Stomach smooth muscle (tissue), 2 donors: ENCODE data around the gene NBEA.

Experiments used
- H3K27ac ChIP-seq: one replicate; pipeline ENCODE4 v1.7.0; 2013; ENCODE audit warnings: mild to moderate bottlenecking, low read length, inconsistent platforms
- H3K27me3 ChIP-seq, 2 donors: one replicate each; pipeline ENCODE4 v1.7.0; 2013; ENCODE audit warnings: low read length in 2 of 2; ENCODE audit not compliant: insufficient read depth in 2 of 2, control insufficient read depth in 1 of 2
- H3K36me3 ChIP-seq, 2 donors: one replicate each; pipeline ENCODE4 v1.7.0; 2013; ENCODE audit warnings: low read length in 2 of 2; ENCODE audit not compliant: control insufficient read depth in 2 of 2, insufficient read depth in 2 of 2
- H3K4me1 ChIP-seq: one replicate; pipeline ENCODE4 v1.7.0; 2013; ENCODE audit warnings: low read length; ENCODE audit not compliant: control insufficient read depth, insufficient read depth
- H3K4me3 ChIP-seq, 2 donors: one replicate each; pipeline ENCODE4 v1.7.0; 2013; ENCODE audit warnings: low read length in 2 of 2
- H3K9ac ChIP-seq, 2 donors: one replicate each; pipeline ENCODE4 v1.7.0; 2013; ENCODE audit warnings: low read length in 2 of 2, mild to moderate bottlenecking in 1 of 2
- H3K9me3 ChIP-seq, 2 donors: one replicate each; pipeline ENCODE4 v1.7.0; 2013; ENCODE audit warnings: low read length in 2 of 2; ENCODE audit not compliant: control insufficient read depth in 2 of 2
- donor health status: healthy.
- donor health status: Pancreatic carcinoma.

NBEA gene

GRCh38 chr13:35702316-35702715, 760.2 kb downstream of the NBEA start:
- Histone ChIP-seq H3K9ac (no peak overlapping the region), H3K27me3 (no peaks in the 10 kb centered on the region), H3K4me3 (no peak overlapping the region), H3K36me3 (no peaks in the 10 kb centered on the region), H3K27ac (no peak overlapping the region), H3K9me3 (no peaks in the 10 kb centered on the region), H3K4me1 (peaks cover 21% of the 10 kb centered on the region)

- Histone ChIP-seq H3K27ac (no peak overlapping the region), H3K36me3 (no peaks in the 10 kb centered on the region), H3K4me1 (peaks cover 21% of the 10 kb centered on the region), H3K4me3 (no peak overlapping the region), H3K9ac (no peak overlapping the region), H3K9me3 (no peaks in the 10 kb centered on the region), H3K27me3 (no peaks in the 10 kb centered on the region)
Measured at GRCh38 chr13:35703061-35703460, 761.0 kb downstream of the NBEA start.

DNA sequence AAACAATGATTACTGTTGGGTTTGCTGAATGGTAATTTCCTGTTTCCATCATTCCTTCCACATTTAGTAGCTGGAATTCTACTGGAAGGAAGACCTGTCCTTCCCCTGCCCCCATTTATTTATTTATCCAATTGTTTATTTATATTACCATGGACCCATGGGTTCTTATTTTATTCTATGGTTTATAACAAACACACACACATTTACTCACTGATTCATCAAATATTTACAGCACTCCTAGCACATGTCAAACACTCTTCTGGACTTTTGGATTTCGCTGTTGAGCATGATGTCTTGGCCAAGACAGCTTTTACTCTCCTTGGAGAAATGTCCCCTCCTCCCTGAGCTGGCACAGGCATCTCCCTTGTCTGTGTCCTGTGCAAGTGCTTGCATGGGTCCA, 762.3 kb downstream of the NBEA start:
- H3K9ac ChIP-seq, result no peak overlapping the region
- no peaks in the 10 kb centered on the region for H3K36me3 ChIP-seq
- H3K4me1 ChIP-seq, result peaks cover 15% of the 10 kb centered on the region
- H3K27ac ChIP-seq, result no peak overlapping the region
- H3K4me3 ChIP-seq, result no peak overlapping the region
- no peaks in the 10 kb centered on the region for H3K9me3 ChIP-seq
- H3K27me3 ChIP-seq, result no peaks in the 10 kb centered on the region

GRCh38 chr13:35706281-35706680, 764.2 kb downstream of the NBEA start:
- H3K27ac ChIP-seq, result no peak overlapping the region
- no peaks in the 10 kb centered on the region for H3K4me1 ChIP-seq
- no peaks in the 10 kb centered on the region for H3K36me3 ChIP-seq
- no peak overlapping the region for H3K9ac ChIP-seq
- no peaks in the 10 kb centered on the region for H3K9me3 ChIP-seq
- H3K4me3 ChIP-seq, result no peak overlapping the region
- H3K27me3 ChIP-seq, result no peaks in the 10 kb centered on the region

GRCh38 chr13:35706721-35707120, 764.7 kb downstream of the NBEA start:
- Histone ChIP-seq H3K27ac (no peak overlapping the region), H3K4me1 (peaks cover under 1% of the 10 kb centered on the region), H3K4me3 (no peak overlapping the region), H3K9me3 (no peaks in the 10 kb centered on the region), H3K27me3 (no peaks in the 10 kb centered on the region), H3K36me3 (no peaks in the 10 kb centered on the region), H3K9ac (no peak overlapping the region)

GRCh38 chr13:35711909-35712308, 769.8 kb downstream of the NBEA start:
- Histone ChIP-seq H3K9ac (no peak overlapping the region), H3K4me3 (no peak overlapping the region), H3K36me3 (no peaks in the 10 kb centered on the region), H3K27ac (no peak overlapping the region), H3K4me1 (peaks cover 34% of the 10 kb centered on the region), H3K27me3 (no peaks in the 10 kb centered on the region), H3K9me3 (no peaks in the 10 kb centered on the region)

DNA sequence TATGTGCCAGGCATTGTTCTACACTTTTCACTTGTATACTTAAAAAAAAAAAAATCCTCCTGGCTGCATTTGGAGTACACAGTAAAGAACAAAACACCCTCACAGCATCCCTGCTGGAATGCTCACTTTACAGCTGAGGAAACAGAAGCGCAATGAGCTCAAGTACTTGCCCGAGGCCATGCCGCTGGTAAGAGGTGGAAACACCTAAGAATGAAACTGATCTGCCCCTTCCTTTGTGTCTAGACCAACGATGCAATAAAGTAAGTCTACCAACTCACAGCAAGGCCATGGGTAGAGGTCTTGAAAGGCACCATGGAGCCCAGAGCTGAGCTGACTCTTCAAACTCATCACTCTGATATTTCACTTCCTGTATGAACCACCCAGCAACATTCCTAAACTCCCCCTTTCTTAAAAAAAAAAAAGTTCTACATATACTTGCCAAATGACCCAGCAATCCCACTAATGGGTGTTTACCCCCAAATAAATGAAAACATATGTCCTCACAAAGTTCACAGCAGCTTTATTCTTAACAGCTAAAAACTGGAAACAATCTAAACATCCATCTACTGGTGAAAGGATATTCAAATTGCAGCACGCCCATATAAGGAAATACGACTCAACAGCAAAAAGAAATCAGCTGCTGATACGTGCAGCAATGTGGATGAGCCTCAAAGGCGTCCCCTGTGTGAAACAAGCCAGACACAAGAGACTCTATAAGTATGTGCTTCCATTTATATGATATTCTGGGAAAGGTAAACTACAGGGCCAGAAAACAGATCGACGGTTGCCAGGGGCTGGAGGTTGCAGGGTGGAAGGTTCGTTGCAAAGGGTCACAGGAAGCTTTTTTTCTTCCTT, 771.1 kb downstream of the NBEA start:
- no peak overlapping the region for H3K9ac ChIP-seq
- no peaks in the 10 kb centered on the region for H3K27me3 ChIP-seq
- H3K27ac ChIP-seq, result no peak overlapping the region
- no peak overlapping the region for H3K4me3 ChIP-seq
- H3K4me1 ChIP-seq, result peaks cover 34% of the 10 kb centered on the region
- H3K36me3 ChIP-seq, result no peaks in the 10 kb centered on the region
- H3K9me3 ChIP-seq, result no peaks in the 10 kb centered on the region

DNA sequence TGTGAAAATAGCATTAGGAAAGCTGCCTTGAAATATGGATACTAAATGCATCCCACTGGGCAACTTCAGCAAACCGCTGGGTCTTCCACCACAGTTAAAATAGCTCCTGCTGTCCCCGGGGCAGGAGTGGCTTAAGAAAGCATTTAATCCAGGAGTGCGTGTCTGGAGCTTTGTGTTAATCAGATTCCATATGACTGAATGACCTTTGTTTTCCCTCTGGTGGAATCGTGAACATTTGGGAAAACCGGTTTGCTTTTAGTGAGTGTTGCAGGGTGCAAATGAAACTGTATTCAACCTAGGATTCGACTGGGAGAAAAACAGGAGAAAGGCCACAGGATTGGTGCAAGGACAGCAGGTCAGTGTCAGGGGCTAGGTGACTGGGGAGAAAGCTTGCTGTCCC, 772.1 kb downstream of the NBEA start:
- Histone ChIP-seq H3K27me3 (no peaks in the 10 kb centered on the region), H3K4me3 (no peak overlapping the region), H3K4me1 (peaks cover 34% of the 10 kb centered on the region), H3K9me3 (no peaks in the 10 kb centered on the region), H3K36me3 (no peaks in the 10 kb centered on the region), H3K27ac (no peak overlapping the region), H3K9ac (no peak overlapping the region)

DNA sequence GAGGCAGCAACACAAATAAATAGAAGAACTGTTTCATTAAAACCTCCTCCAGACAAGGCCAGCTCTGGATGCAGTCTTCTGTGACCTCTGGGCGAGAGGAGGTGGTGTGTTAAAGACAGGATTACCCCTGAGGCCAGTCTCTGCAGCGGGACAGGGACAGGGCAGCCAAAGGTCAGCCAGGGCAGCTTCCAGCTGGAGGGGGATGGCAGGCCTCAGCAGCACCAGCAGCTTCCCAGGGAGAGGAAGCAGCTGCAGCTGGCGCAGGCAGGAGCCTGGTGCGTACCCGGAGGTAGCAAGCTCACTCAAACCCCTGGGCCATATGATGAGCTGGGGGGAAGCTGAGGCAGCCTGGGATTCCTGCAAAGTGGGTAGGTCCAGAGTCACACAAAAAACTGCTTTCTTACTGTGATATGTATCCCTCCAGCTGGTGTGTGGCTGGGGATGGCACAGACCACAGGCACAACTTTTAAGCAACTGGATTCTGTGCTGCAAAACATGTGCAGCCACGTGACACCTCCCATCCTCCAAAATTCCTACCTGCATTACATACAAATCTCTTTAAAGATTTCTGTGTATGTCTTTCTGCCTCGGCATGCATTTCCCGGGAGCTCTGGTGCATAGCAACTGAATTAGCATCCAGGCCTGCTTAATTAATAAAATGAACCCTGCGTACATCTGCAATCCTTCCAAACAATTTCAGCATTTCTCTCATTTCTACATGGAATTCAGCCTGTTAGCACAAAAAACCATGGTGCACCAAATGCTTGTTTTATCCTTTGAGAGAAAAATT, 772.7 kb downstream of the NBEA start:
- Histone ChIP-seq H3K9me3 (no peaks in the 10 kb centered on the region), H3K9ac (no peak overlapping the region), H3K4me3 (no peak overlapping the region), H3K36me3 (no peaks in the 10 kb centered on the region), H3K27me3 (no peaks in the 10 kb centered on the region), H3K4me1 (peaks cover 34% of the 10 kb centered on the region), H3K27ac (no peak overlapping the region)

DNA sequence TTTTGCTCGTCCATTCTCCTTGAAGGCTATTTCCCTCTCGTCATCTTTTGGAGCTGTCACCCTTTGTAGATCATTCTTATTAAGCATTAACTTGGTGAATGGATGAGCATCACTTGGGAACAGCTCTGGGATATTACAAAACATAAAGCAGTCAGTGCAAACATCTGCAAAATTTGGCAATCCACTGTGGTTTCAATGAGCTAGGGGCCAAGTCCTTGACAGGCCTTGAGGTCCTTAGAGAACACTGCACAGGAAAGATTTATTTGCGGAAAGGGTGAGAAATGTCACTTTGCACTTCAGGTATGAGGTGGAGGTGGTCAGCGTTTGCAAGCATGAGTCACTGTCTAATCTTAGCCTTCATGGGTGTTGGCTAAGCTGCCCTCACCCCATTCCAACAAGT, 774.1 kb downstream of the NBEA start:
- no peaks in the 10 kb centered on the region for H3K27me3 ChIP-seq
- H3K4me3 ChIP-seq, result no peak overlapping the region
- H3K4me1 ChIP-seq, result peaks cover 42% of the 10 kb centered on the region
- no peaks in the 10 kb centered on the region for H3K36me3 ChIP-seq
- no peaks in the 10 kb centered on the region for H3K9me3 ChIP-seq
- no peak overlapping the region for H3K27ac ChIP-seq
- no peak overlapping the region for H3K9ac ChIP-seq

DNA sequence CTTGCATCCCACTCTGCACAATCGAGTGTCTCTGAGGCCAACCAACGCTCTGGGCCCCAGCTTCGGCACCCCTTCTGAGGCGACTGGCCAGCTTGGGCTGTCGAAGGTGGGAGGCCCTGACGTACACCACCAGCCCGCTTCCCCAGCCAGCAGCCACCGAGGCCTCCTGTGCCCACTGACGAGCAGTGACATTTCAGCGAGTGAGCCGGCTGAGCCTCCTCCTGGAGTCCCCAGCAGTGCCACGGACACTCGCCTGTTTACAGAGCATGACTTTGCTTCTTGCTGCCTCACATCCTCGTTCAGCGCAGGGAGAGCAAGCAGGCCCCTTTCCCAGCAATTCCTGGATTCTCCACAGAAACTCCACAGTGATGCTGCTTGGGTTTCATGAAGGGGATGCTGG, 774.7 kb downstream of the NBEA start:
- Histone ChIP-seq H3K9me3 (no peaks in the 10 kb centered on the region), H3K4me1 (peaks cover 47% of the 10 kb centered on the region), H3K36me3 (no peaks in the 10 kb centered on the region), H3K27ac (no peak overlapping the region), H3K9ac (no peak overlapping the region), H3K27me3 (no peaks in the 10 kb centered on the region), H3K4me3 (no peak overlapping the region)
